GM21786 (cell line): ENCODE measurements around the gene PRDM2.

ENCODE experiments used
- ATAC-seq: cut with Tn5 transposase; IDR thresholded peaks from one replicate; pipeline ENCODE4 v1.9.1; 2021; ENCODE audit not compliant: unreplicated experiment

Gene PRDM2

GRCh38 chr1:13731897-13732296 lies 31.9 kb downstream of the PRDM2 start:
- no peak for ATAC-seq

- ATAC-seq, result no peak
These were observed 33.1 kb downstream of the PRDM2 start for GRCh38 chr1:13732971-13733667.

- ATAC-seq, result no peak
These were observed 33.7 kb downstream of the PRDM2 start for GRCh38 chr1:13733711-13734110.

GRCh38 chr1:13735168-13735930 lies 35.4 kb downstream of the PRDM2 start:
- no peak for ATAC-seq

GRCh38 chr1:13737398-13737797 lies 37.4 kb downstream of the PRDM2 start:
- no peak for ATAC-seq

- no peak for ATAC-seq
These were observed 46.4 kb downstream of the PRDM2 start for GRCh38 chr1:13746342-13746741.

- ATAC-seq, result peak; percentile 62
These were observed 48.9 kb downstream of the PRDM2 start for GRCh38 chr1:13748610-13749505.

GRCh38 chr1:13749543-13750341 lies 49.8 kb downstream of the PRDM2 start:
- peak; percentile 4 for ATAC-seq

GRCh38 chr1:13751458-13751871 lies 51.5 kb downstream of the PRDM2 start:
- no peak for ATAC-seq

- ATAC-seq, result no peak
These were observed 52.0 kb downstream of the PRDM2 start for GRCh38 chr1:13751985-13752384.

GRCh38 chr1:13752852-13753251 lies 52.9 kb downstream of the PRDM2 start:
- ATAC-seq, result no peak

- ATAC-seq, result peak; percentile 49
These were observed 53.8 kb downstream of the PRDM2 start for GRCh38 chr1:13753636-13754402.

- ATAC-seq, result no peak
These were observed 54.6 kb downstream of the PRDM2 start for GRCh38 chr1:13754510-13755103.

GRCh38 chr1:13756557-13757315 lies 56.7 kb downstream of the PRDM2 start:
- ATAC-seq, result no peak

GRCh38 chr1:13757693-13758092 lies 57.7 kb downstream of the PRDM2 start:
- ATAC-seq, result no peak

GRCh38 chr1:13759072-13759471 lies 59.1 kb downstream of the PRDM2 start:
- no peak for ATAC-seq

- ATAC-seq, result no peak
These were observed 60.4 kb downstream of the PRDM2 start for GRCh38 chr1:13760340-13760739.

GRCh38 chr1:13760921-13761320 lies 60.9 kb downstream of the PRDM2 start:
- ATAC-seq, result no peak

- no peak for ATAC-seq
These were observed 61.9 kb downstream of the PRDM2 start for GRCh38 chr1:13761883-13762282.
